HCT116 (cell line): Measurements from ENCODE around the gene KRTAP16-1. TPM values are rescaled to one million over a fixed set of nuclear protein-coding genes. Genes with fewer than 3 reads are reported as not detected.

ENCODE experiments used
- ATAC-seq: fragments of 200-7000 bp; cut with Tn5 transposase; 2 replicates; pipeline ENCODE4 v1.9.1; 2020; ENCODE audit warnings: mild to moderate bottlenecking, moderate library complexity
- BruUV-seq: library from RNA; stranded (reverse); fragments of 400-500 nt; replicated peaks from 2 replicates; lab custom pipeline; 2021; lab: Mats Ljungman, UMichigan
- CTCF ChIA-PET: fragments of 300-600 bp; sonication (Branson Sonifier 250); formaldehyde crosslinking; loops from one replicate; lab custom pipeline; 2021; ENCODE audit warnings: antibody characterized with exemption; lab: Charles Lee
- POLR2A ChIA-PET: fragments of 300-600, 350-600 bp; sonication (Branson Sonifier 250); formaldehyde crosslinking; loops from one replicate; lab custom pipeline; 2021; ENCODE audit warnings: antibody characterized with exemption; lab: Charles Lee
- RAD21 ChIA-PET, 2 experiments: fragments of 300-600 bp; sonication (Branson Sonifier 250); formaldehyde crosslinking; loops; one replicate each; lab custom pipeline; 2023; ENCODE audit warnings: low total read pairs in 2 of 2; ENCODE audit not compliant: uncharacterized antibody in 2 of 2, unreplicated experiment in 2 of 2, low non-redundant PET in 1 of 2; lab: Charles Lee
- DNase-seq: peaks from one replicate; pipeline ENCODE4 v3.0.0-alpha.2; 2010; ENCODE audit warnings: low read depth, low spot score
- H2AFZ ChIP-seq: fragments of 200-600 bp; shearing (Covaris generic), sonication (generic); 2 replicates; pipeline ENCODE4 v1.6.1; 2017; ENCODE audit warnings: low read depth, mixed run types, mixed read lengths, antibody characterized with exemption, low read length; ENCODE audit not compliant: poor library complexity, severe bottlenecking
- H3K27ac ChIP-seq: 2 replicates; pipeline ENCODE4 v1.5.1; 2012; ENCODE audit warnings: low read depth, low read length
- H3K27me3 ChIP-seq: fragments of 200-600 bp; sonication (generic); 2 replicates; pipeline ENCODE4 v1.6.1; 2016; ENCODE audit warnings: mixed run types, low read length, mixed read lengths; ENCODE audit not compliant: insufficient read depth
- H3K36me3 ChIP-seq, 2 experiments: fragments of 200-500 bp in 1 of 2; fragments of 200-600 bp in 1 of 2; sonication (Bioruptor generic) in 1 of 2; sonication (generic) in 1 of 2; 2 replicates each; pipeline versions ENCODE4 v1.5.1 to v1.6.1; 2014 to 2016; ENCODE audit warnings: low read length in 2 of 2, inconsistent platforms in 1 of 2, mixed read lengths in 1 of 2, mixed run types in 1 of 2; ENCODE audit not compliant: insufficient read depth in 2 of 2, control insufficient read depth in 1 of 2
- H3K4me1 ChIP-seq, 2 experiments: fragments of 200-600 bp in 1 of 2; sonication (generic) in 1 of 2; 2 replicates each; pipeline versions ENCODE4 v1.5.1 to v1.6.1; 2012 to 2017; ENCODE audit warnings: low read length in 2 of 2, inconsistent platforms in 1 of 2, mild to moderate bottlenecking in 1 of 2, mixed read lengths in 1 of 2, mixed run types in 1 of 2, moderate library complexity in 1 of 2; ENCODE audit not compliant: insufficient read depth in 2 of 2, control insufficient read depth in 1 of 2
- H3K4me2 ChIP-seq: fragments of 200-600 bp; sonication (generic); 2 replicates; pipeline ENCODE4 v1.6.1; 2017; ENCODE audit warnings: mixed run types, low read length, mixed read lengths
- H3K4me3 ChIP-seq, 2 experiments: fragments of 200-600 bp in 1 of 2; sonication (generic) in 1 of 2; replicated peaks in 1 of 2; 2 replicates each; pipeline ENCODE4 v1.5.1; 2011 to 2016; ENCODE audit warnings: low read length in 2 of 2, control low read depth in 1 of 2, low read depth in 1 of 2, mild to moderate bottlenecking in 1 of 2, mixed read lengths in 1 of 2, mixed run types in 1 of 2
- H3K79me2 ChIP-seq: fragments of 200-600 bp; sonication (generic); 2 replicates; pipeline ENCODE4 v1.6.1; 2017; ENCODE audit warnings: mild to moderate bottlenecking, mixed run types, low read length, moderate library complexity, mixed read lengths; ENCODE audit not compliant: insufficient read depth
- H3K9ac ChIP-seq: fragments of 200-600 bp; sonication (generic); 2 replicates; pipeline ENCODE4 v1.6.1; 2016; ENCODE audit warnings: low read length, mixed read lengths
- H3K9me2 ChIP-seq: fragments of 200-600 bp; sonication (generic), shearing (Covaris generic); 2 replicates; pipeline ENCODE4 v1.6.1; 2017; ENCODE audit warnings: mixed run types, mild to moderate bottlenecking, moderate library complexity; ENCODE audit not compliant: insufficient read depth
- H3K9me3 ChIP-seq, 2 experiments: fragments of 200-500 bp in 1 of 2; fragments of 200-600 bp in 1 of 2; sonication (Bioruptor generic) in 1 of 2; sonication (generic) in 1 of 2; 2 replicates each; pipeline ENCODE4 v1.6.1; 2014 to 2017; ENCODE audit warnings: low read length in 2 of 2, mixed read lengths in 2 of 2, inconsistent platforms in 1 of 2, low read depth in 1 of 2, mild to moderate bottlenecking in 1 of 2, mixed run types in 1 of 2, moderate library complexity in 1 of 2; ENCODE audit not compliant: control insufficient read depth in 1 of 2, insufficient read depth in 1 of 2
- H4K20me1 ChIP-seq: fragments of 200-600 bp; sonication (generic), shearing (Covaris generic); 2 replicates; pipeline ENCODE4 v1.6.1; 2017; ENCODE audit warnings: mixed run types, mild to moderate bottlenecking, moderate library complexity; ENCODE audit not compliant: insufficient read depth
- EGR1 ChIP-seq: IDR thresholded peaks from 2 replicates; pipeline ENCODE4 v1.6.1; 2012; ENCODE audit warnings: low read depth
- ELF1 ChIP-seq: IDR thresholded peaks from 2 replicates; pipeline ENCODE4 v1.6.1; 2012; ENCODE audit warnings: low read depth, borderline replicate concordance
- FOSL1 ChIP-seq: IDR thresholded peaks from 2 replicates; pipeline ENCODE4 v1.6.1; 2012; ENCODE audit warnings: low read depth
- POLR2A ChIP-seq: IDR thresholded peaks from 2 replicates; pipeline ENCODE4 v1.7.0; 2011; ENCODE audit warnings: borderline replicate concordance; ENCODE audit not compliant: insufficient read depth, insufficient read length; ENCODE audit errors: extremely low read depth
- POLR2AphosphoS5 ChIP-seq: IDR thresholded peaks from 2 replicates; pipeline ENCODE4 v1.6.1; 2011; ENCODE audit warnings: mild to moderate bottlenecking, low read depth, low read length, moderate library complexity
- RAD21 ChIP-seq: IDR thresholded peaks from 2 replicates; pipeline ENCODE4 v1.6.1; 2012; ENCODE audit warnings: low read depth, mild to moderate bottlenecking
- SP1 ChIP-seq: IDR thresholded peaks from 2 replicates; pipeline ENCODE4 v1.6.1; 2012; ENCODE audit warnings: low read depth
- SRF ChIP-seq: IDR thresholded peaks from 2 replicates; pipeline ENCODE4 v1.6.1; 2012; ENCODE audit warnings: low read depth
- TCF7L2 ChIP-seq: IDR thresholded peaks from 2 replicates; pipeline ENCODE4 v1.7.0; 2011; ENCODE audit warnings: borderline replicate concordance, inconsistent platforms; ENCODE audit not compliant: insufficient read depth, insufficient read length; ENCODE audit errors: extremely low read depth
- ZNF274 ChIP-seq: fragments of 200-500 bp; sonication (Bioruptor generic); IDR thresholded peaks from 2 replicates; pipeline ENCODE4 v1.6.1; 2014; ENCODE audit warnings: mild to moderate bottlenecking, low read depth, low read length, inconsistent platforms
- intact Hi-C: fragments of 100-400 bp; cut with micrococcal nuclease; formaldehyde crosslinking; loops from 2 replicates; pipeline ENCODE4 v1.10.0; 2022
- total RNA-seq: library from RNA; stranded (reverse); gene quantifications from one replicate; pipeline ENCODE4 v1.2.1, GENCODE V29; 2021; ENCODE audit not compliant: unreplicated experiment
- TF ChIP-seq, protein P1 (sequence below): IDR thresholded peaks from 2 replicates; pipeline ENCODE4 v1.6.1; 2012
- TF ChIP-seq, protein P2 (sequence below), 3 experiments: fragments of 200-600 bp in 1 of 3; sonication (generic) in 1 of 3; IDR thresholded peaks in 2 of 3; conservative IDR thresholded peaks in 1 of 3; 2 replicates each; pipeline ENCODE4 v1.5.1; 2012 to 2017; ENCODE audit warnings: low read depth in 2 of 3, low read length in 2 of 3, antibody characterized with exemption in 1 of 3, borderline replicate concordance in 1 of 3, control low read depth in 1 of 3, mild to moderate bottlenecking in 1 of 3, mixed read lengths in 1 of 3, mixed run types in 1 of 3, moderate library complexity in 1 of 3; ENCODE audit not compliant: insufficient read depth in 1 of 3

The KRTAP16-1 gene
- total RNA-seq, 1 experiment from 2014 or later = not detected

DNA sequence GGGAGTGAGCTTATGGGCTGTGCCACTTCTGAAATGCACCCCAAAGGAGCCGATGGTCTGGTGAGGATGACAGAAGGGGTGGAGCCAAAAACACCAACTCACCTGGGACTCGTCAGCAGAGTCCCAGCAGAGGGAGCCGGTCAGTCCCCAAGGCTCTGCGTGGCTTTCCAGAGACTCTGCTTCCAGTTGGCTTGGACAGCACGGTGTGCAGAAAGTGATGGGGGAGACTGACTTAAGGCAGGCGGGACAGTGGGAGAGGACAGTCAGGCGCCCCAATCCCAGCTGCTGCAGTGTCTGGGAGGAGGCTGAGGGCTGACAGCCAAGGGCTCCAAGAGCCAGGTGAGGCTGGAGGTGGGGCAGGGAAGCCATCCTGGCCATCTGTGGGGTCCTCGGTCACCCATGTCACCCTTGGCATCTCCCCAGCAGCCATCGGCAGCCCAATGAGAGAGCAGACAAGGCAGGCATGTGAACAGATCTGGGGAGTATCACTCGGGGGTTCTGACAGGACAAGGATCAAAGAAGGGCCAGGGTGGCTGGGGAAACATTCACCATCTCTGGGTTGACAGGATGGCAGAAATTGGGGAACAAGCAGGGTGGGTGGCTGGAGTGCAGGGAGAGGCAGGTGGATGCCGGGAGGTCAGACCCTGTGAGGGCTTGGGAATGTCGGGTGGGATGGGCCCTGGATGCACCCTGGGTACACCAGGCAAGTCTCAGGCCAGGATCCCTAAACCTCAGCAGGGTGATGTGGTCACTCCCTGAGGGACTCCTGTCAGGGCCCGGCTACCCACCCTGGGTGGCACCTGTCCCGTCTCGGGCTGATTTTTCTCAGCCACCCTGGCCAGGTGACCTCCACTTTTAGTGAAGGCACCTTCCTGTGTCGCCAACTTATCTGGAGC is 15.3 kb upstream of the KRTAP16-1 start:
- peak overlapping the region; percentile 58; the same call in 1 of the 2 replicates for H3K27ac ChIP-seq
- H2AFZ ChIP-seq = no peak overlapping the region
- H3K4me1 ChIP-seq = peaks cover 6 to 26% of the 10 kb centered on the region in 2 experiments; a peak in 3 of 4 replicates
- ChIA-PET POLR2A (no interaction called here), CTCF (interaction anchor here (1.2 to 2.9 kb wide), 3 partner anchors 10 to 468 kb away, joined by 3 to 15 read pairs (median 14); no protein-coding TSS in a partner anchor), RAD21 (no interaction called here)
- peak; percentile 83 for ATAC-seq
- H3K9me2 ChIP-seq = no peaks in the 10 kb centered on the region
- TF ChIP-seq, protein P1, sequence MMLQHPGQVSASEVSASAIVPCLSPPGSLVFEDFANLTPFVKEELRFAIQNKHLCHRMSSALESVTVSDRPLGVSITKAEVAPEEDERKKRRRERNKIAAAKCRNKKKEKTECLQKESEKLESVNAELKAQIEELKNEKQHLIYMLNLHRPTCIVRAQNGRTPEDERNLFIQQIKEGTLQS = no peak
- TF ChIP-seq RAD21 (peak; percentile 69), POLR2AphosphoS5 (0 out of 2 replicates have a peak, but pooled peaks have one; percentile 17), SP1 (no peak), ZNF274 (no peak), ELF1 (no peak), EGR1 (no peak), SRF (no peak), FOSL1 (no peak), TCF7L2 (no peak), POLR2A (no peak)
- TF ChIP-seq, protein P2, sequence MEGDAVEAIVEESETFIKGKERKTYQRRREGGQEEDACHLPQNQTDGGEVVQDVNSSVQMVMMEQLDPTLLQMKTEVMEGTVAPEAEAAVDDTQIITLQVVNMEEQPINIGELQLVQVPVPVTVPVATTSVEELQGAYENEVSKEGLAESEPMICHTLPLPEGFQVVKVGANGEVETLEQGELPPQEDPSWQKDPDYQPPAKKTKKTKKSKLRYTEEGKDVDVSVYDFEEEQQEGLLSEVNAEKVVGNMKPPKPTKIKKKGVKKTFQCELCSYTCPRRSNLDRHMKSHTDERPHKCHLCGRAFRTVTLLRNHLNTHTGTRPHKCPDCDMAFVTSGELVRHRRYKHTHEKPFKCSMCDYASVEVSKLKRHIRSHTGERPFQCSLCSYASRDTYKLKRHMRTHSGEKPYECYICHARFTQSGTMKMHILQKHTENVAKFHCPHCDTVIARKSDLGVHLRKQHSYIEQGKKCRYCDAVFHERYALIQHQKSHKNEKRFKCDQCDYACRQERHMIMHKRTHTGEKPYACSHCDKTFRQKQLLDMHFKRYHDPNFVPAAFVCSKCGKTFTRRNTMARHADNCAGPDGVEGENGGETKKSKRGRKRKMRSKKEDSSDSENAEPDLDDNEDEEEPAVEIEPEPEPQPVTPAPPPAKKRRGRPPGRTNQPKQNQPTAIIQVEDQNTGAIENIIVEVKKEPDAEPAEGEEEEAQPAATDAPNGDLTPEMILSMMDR (IDR thresholded peaks at IDR 0.05 in 2 of 3, conservative IDR thresholded peaks at IDR 0.05 in 1 of 3; ENCODE audit: borderline replicate concordance in 1 of 3, insufficient read depth in 1 of 3, low read depth in 2 of 3, low read length in 2 of 3) = peak; percentile 49 to 73 (median 49); a peak in 5 of 6 replicates
- no peak overlapping the region for H3K9ac ChIP-seq
- H3K9me3 ChIP-seq = peaks cover 3 to 20% of the 10 kb centered on the region in 2 experiments; a peak in 1 of 4 replicates
- H3K36me3 ChIP-seq = peaks cover 0 to 7% of the 10 kb centered on the region in 2 experiments; a peak in 1 of 4 replicates
- no TSS peak for BruUV-seq
- peak overlapping the region; percentile 43; the same call in 1 of the 2 replicates for H3K4me2 ChIP-seq
- peak; percentile 28 for DNase-seq
- H3K4me3 ChIP-seq = no peak overlapping the region
- no peaks in the 10 kb centered on the region for H4K20me1 ChIP-seq
- no peaks in the 10 kb centered on the region for H3K79me2 ChIP-seq
- H3K27me3 ChIP-seq = no peaks in the 10 kb centered on the region
- intact Hi-C loops = loop anchor here (2.0 to 10.0 kb wide), 5 partner anchors 172 to 700 kb away; no protein-coding TSS in a partner anchor
